Activated naive CD4-positive, alpha-beta T cell (primary cell): ENCODE data around the gene MXI1.

Experiments used
- DNase-seq, 4 experiments: peaks; one replicate each; lab custom pipeline; 2025; lab: John Stamatoyannopoulos, UW

The MXI1 gene

GRCh38 chr10:110215286-110216170, 8.1 kb downstream of the MXI1 start:
- DNase-seq = no peak

GRCh38 chr10:110216240-110216639, 8.8 kb downstream of the MXI1 start:
- DNase-seq = no peak

GRCh38 chr10:110216942-110217661, 9.7 kb downstream of the MXI1 start:
- DNase-seq = no peak

GRCh38 chr10:110217662-110218008, 10.2 kb downstream of the MXI1 start:
- DNase-seq = no peak

- DNase-seq = no peak
These were observed 11.2 kb downstream of the MXI1 start for GRCh38 chr10:110218632-110219031.

GRCh38 chr10:110219884-110220283, 12.5 kb downstream of the MXI1 start:
- no peak for DNase-seq

GRCh38 chr10:110220398-110220797, 13.0 kb downstream of the MXI1 start:
- no peak for DNase-seq

- no peak for DNase-seq
These were observed 13.8 kb downstream of the MXI1 start for GRCh38 chr10:110221044-110221720.

- peak; percentile 32 to 59 (median 40) for DNase-seq
These were observed 14.4 kb downstream of the MXI1 start for GRCh38 chr10:110221721-110222261.

GRCh38 chr10:110222641-110223297, 15.4 kb downstream of the MXI1 start:
- no peak for DNase-seq

- DNase-seq = no peak
These were observed 16.0 kb downstream of the MXI1 start for GRCh38 chr10:110223298-110223925.

- DNase-seq = no peak
These were observed 17.6 kb downstream of the MXI1 start for GRCh38 chr10:110224992-110225391.

- DNase-seq = no peak
These were observed 18.0 kb downstream of the MXI1 start for GRCh38 chr10:110225441-110225755.

GRCh38 chr10:110225756-110226542, 18.5 kb downstream of the MXI1 start:
- peak; percentile 76 to 89 (median 84) for DNase-seq

GRCh38 chr10:110226543-110226925, 19.1 kb downstream of the MXI1 start:
- DNase-seq = peak; percentile 76 to 89 (median 84)

GRCh38 chr10:110226926-110227641, 19.7 kb downstream of the MXI1 start:
- DNase-seq = peak; percentile 42 to 83 (median 79)

GRCh38 chr10:110228066-110228465, 20.7 kb downstream of the MXI1 start:
- no peak for DNase-seq

- no peak for DNase-seq
These were observed 21.8 kb downstream of the MXI1 start for GRCh38 chr10:110229155-110229554.

- DNase-seq = no peak
These were observed 26.4 kb downstream of the MXI1 start for GRCh38 chr10:110233846-110234245.

GRCh38 chr10:110237894-110238480, 30.6 kb downstream of the MXI1 start:
- no peak for DNase-seq
